Glutamatergic neuron (in vitro differentiated cells): ENCODE measurements around the gene BATF3. TPM values are rescaled to one million over a fixed set of nuclear protein-coding genes. Genes with fewer than 3 reads are reported as not detected.

ENCODE experiments used
- DNase-seq: peaks from one replicate; pipeline ENCODE4 v3.0.0; 2022
- H3K27ac Mint-ChIP-seq: one replicate; pipeline ENCODE4 v1.8.0; 2020; ENCODE audit warnings: mild to moderate bottlenecking, mixed read lengths, inconsistent platforms; ENCODE audit not compliant: unreplicated experiment
- H3K27me3 Mint-ChIP-seq: one replicate; pipeline ENCODE4 v1.8.0; 2020; ENCODE audit warnings: mild to moderate bottlenecking, moderate library complexity, mixed read lengths, inconsistent platforms; ENCODE audit not compliant: unreplicated experiment
- H3K36me3 Mint-ChIP-seq: one replicate; pipeline ENCODE4 v1.8.0; 2020; ENCODE audit warnings: mild to moderate bottlenecking, mixed read lengths, inconsistent platforms; ENCODE audit not compliant: unreplicated experiment
- H3K4me1 Mint-ChIP-seq: one replicate; pipeline ENCODE4 v1.8.0; 2020; ENCODE audit warnings: mild to moderate bottlenecking, low read depth, mixed read lengths, inconsistent platforms; ENCODE audit not compliant: unreplicated experiment
- H3K4me3 Mint-ChIP-seq: one replicate; pipeline ENCODE4 v1.8.0; 2020; ENCODE audit warnings: mild to moderate bottlenecking, mixed read lengths, inconsistent platforms; ENCODE audit not compliant: unreplicated experiment
- H3K9me3 Mint-ChIP-seq: one replicate; pipeline ENCODE4 v1.8.0; 2020; ENCODE audit warnings: mild to moderate bottlenecking, moderate library complexity, mixed read lengths, inconsistent platforms; ENCODE audit not compliant: unreplicated experiment
- total RNA-seq: library from RNA; stranded (reverse); fragmentation: NEBNext Ultra II Directional; extraction: Animal tissue kit (Norgen Biotek cat#: 25700); gene quantifications from one replicate; pipeline ENCODE4 v1.2.1, GENCODE V29; 2021; ENCODE audit not compliant: unreplicated experiment
- TF ChIP-seq, protein P1 (sequence below): fragments of 200-600 bp; sonication (generic); IDR thresholded peaks from one replicate; pipeline ENCODE4 v1.5.0; 2021; ENCODE audit not compliant: partially characterized antibody, unreplicated experiment

Gene BATF3
- total RNA-seq, 1 donor from 2014 or later = 0.56 TPM

DNA sequence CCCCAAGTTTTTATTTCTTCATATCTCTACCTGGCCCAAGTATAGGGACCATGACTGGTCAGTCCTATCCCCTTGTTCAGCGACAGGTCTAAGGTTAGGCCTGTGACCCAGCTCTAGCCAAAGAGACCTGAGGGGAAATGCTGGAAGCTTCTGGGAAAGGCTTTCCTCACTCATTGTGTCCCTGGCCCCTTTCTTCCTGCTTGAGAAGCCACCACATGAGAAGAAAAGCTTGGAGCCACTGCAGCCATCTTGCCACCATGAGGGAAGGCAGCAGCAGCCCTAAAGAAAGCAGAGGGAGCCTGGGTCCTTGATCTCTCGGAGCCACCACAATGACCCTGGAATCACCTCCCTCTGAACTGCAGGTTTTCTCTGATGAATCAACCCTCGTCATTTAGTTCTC is 47.7 kb downstream of the BATF3 start:
- TF ChIP-seq, protein P1, sequence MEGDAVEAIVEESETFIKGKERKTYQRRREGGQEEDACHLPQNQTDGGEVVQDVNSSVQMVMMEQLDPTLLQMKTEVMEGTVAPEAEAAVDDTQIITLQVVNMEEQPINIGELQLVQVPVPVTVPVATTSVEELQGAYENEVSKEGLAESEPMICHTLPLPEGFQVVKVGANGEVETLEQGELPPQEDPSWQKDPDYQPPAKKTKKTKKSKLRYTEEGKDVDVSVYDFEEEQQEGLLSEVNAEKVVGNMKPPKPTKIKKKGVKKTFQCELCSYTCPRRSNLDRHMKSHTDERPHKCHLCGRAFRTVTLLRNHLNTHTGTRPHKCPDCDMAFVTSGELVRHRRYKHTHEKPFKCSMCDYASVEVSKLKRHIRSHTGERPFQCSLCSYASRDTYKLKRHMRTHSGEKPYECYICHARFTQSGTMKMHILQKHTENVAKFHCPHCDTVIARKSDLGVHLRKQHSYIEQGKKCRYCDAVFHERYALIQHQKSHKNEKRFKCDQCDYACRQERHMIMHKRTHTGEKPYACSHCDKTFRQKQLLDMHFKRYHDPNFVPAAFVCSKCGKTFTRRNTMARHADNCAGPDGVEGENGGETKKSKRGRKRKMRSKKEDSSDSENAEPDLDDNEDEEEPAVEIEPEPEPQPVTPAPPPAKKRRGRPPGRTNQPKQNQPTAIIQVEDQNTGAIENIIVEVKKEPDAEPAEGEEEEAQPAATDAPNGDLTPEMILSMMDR = no peak
- no peak for DNase-seq
- H3K27me3 Mint-ChIP-seq = peaks cover 3% of the 10 kb centered on the region

DNA sequence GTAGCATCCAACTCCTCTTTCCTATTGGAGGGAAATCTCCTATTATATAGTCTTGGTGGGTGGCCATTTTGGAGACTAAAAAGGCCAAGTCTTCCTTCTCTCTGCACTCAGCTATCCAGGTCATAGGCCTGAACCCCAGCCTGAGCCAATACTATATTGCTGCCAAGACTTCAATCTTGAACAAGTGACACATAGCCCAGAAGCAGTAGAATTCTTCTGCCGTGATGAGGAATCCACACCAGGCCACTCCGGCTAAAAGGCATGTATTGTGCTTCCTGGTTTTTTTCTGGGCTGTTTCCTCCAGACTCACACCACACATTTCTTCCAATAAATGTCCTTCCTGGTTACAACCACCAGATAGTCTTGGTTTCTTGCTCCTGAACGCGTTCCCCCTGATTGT is 48.1 kb downstream of the BATF3 start:
- no peak overlapping the region for H3K27ac Mint-ChIP-seq
- peaks cover 3% of the 10 kb centered on the region for H3K27me3 Mint-ChIP-seq
- no peak for DNase-seq
- no peaks in the 10 kb centered on the region for H3K36me3 Mint-ChIP-seq
- H3K4me3 Mint-ChIP-seq = no peak overlapping the region
- no peaks in the 10 kb centered on the region for H3K9me3 Mint-ChIP-seq
- H3K4me1 Mint-ChIP-seq = peaks cover 1% of the 10 kb centered on the region
- TF ChIP-seq, protein P1 = no peak

More for the DNA sequence above, 47.7 kb downstream of the BATF3 start:
- no peaks in the 10 kb centered on the region for H3K9me3 Mint-ChIP-seq
- no peak overlapping the region for H3K4me3 Mint-ChIP-seq
- H3K4me1 Mint-ChIP-seq = peaks cover 1% of the 10 kb centered on the region
- H3K36me3 Mint-ChIP-seq = no peaks in the 10 kb centered on the region
- H3K27ac Mint-ChIP-seq = no peak overlapping the region

DNA sequence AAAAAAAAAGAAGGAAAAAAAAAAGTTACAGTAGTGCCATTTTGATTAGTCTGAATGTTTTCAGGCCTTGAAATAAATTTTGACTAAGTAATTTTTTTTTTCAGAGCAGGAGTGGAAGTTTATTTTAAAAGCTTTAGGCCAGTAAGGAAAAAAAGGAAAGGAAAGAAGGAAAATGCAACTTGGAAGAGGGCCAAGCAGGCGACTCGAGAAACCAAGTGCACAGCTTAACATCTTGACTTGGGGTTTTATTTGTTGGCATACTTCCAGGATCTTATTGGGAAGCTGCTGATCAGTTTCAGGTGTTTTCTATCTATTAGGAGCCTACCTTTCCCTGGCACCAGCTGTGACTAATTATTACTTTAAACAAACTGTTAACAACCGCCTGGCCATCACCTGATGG is 49.4 kb downstream of the BATF3 start:
- peaks cover 7% of the 10 kb centered on the region for H3K27me3 Mint-ChIP-seq
- H3K4me1 Mint-ChIP-seq = peaks cover 11% of the 10 kb centered on the region
- peaks cover 6% of the 10 kb centered on the region for H3K9me3 Mint-ChIP-seq
- H3K4me3 Mint-ChIP-seq = no peak overlapping the region
- no peak for DNase-seq
- TF ChIP-seq, protein P1 = no peak
- no peaks in the 10 kb centered on the region for H3K36me3 Mint-ChIP-seq
- no peak overlapping the region for H3K27ac Mint-ChIP-seq

GRCh38 chr1:212649020-212649419 is 50.6 kb downstream of the BATF3 start:
- Mint-ChIP-seq H3K4me1 (peaks cover 12% of the 10 kb centered on the region), H3K36me3 (no peaks in the 10 kb centered on the region), H3K9me3 (peaks cover 10% of the 10 kb centered on the region), H3K4me3 (no peak overlapping the region), H3K27ac (no peak overlapping the region), H3K27me3 (peaks cover 6% of the 10 kb centered on the region)
- no peak for DNase-seq
- TF ChIP-seq, protein P1 = no peak

- no peak overlapping the region for H3K4me3 Mint-ChIP-seq
- peaks cover 6% of the 10 kb centered on the region for H3K27me3 Mint-ChIP-seq
- peaks cover 1% of the 10 kb centered on the region for H3K36me3 Mint-ChIP-seq
- peaks cover 11% of the 10 kb centered on the region for H3K9me3 Mint-ChIP-seq
- peaks cover 12% of the 10 kb centered on the region for H3K4me1 Mint-ChIP-seq
- no peak for DNase-seq
- TF ChIP-seq, protein P1 = no peak
- H3K27ac Mint-ChIP-seq = no peak overlapping the region
Measured at GRCh38 chr1:212648431-212648830, 51.2 kb downstream of the BATF3 start.
